ENCODE measurements around the gene PROCR.
"Not testable (repeated sequence)": the region's sequence is repeated elsewhere in the genome, so short reads cannot be mapped to it uniquely, and the experiment has no call there.

The PROCR gene

DNA sequence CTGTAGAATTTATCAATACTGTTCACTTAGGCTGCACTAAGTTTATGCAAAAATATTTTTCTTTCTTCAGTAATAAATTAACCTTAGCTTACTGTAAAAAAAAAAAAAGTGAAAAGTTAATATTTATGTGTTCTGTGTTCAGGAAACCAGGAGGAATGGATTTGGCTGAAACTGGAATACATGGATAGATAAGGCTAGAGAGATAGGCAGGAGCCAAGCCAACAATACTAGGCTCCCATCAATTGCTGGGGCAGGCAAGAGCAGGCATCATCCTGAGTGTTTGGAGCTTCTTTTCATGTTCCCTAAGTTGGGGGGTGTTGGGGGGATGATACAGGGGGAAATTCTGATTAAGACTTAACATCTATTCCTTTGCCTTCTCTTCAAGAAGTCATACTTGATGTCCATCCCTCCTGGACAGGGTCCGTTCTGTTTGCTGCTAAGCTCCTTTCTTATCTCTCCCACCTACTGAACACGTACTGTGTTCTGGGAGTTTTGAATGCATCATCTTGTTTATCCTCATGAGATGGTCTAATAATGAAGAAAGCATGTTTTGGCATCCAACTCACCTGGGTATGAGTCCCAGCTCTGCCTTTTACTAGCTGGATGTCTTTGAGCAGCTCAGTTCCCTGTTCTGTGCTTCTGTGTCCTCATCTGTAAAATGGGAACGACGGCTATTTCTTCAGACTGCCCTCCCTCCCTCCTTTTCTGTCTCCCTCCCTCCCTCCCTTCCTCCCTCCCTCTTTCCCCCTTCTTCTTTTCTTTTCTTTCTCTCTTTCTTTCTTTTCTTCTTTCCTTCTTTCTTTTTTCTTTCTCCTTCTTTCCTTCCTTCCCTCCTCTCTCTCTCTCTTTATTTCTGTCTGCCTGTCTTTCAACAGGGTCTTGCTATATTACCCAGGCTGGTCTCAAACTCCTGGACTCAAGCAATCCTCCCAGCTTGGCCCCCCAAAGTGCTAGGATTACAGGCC is 6.4 kb upstream of the PROCR start:
- DNase-seq: no peak

DNA sequence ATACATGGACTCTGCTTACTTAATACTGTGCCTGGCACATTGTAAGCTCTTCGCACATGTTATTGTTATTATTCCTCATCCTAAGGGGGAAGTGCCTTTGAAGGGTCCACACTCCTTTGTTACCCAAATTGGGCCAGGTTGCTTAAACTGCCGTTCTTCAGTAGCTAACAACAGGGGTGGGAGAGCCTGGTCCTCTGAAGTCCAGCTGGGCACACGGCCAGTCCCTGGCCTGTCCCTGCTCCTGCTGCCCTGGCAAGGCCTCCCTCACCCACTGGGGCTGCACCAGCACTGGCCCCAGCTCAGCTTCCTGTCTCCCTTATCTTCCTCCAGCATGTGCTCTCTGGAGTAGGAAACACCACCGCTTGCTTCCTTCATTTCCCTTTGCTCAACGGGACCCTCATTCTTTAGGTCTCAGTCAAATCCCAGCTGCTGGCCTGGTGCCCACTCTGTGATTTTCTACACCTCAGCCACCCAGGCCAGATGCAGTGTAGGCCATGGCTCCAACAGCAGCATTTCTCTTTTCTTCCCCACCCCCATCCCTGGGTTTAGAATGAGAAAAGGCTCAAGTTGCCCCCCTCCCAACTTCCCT is 5.5 kb upstream of the PROCR start:
- DNase-seq: peak; percentile 18

DNA sequence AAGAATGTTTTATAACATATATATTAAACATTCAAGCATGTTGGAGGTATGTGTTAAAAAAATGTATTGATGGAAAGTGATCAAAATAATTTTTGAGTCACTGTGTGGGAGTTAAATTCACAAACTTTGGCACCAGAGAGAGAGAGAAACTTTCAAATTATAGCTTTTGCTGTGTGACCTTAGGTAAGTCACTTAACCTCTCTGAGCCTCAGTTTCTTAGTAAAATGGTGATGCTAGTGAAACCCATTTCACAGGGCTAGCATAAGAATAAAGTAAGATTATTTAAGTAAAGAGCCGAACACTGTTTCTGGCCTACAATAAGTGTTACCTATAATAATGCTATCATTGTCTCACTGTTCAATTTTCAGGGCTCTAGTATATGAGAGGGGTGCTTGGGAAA is 4.1 kb upstream of the PROCR start:
- no peak for DNase-seq

DNA sequence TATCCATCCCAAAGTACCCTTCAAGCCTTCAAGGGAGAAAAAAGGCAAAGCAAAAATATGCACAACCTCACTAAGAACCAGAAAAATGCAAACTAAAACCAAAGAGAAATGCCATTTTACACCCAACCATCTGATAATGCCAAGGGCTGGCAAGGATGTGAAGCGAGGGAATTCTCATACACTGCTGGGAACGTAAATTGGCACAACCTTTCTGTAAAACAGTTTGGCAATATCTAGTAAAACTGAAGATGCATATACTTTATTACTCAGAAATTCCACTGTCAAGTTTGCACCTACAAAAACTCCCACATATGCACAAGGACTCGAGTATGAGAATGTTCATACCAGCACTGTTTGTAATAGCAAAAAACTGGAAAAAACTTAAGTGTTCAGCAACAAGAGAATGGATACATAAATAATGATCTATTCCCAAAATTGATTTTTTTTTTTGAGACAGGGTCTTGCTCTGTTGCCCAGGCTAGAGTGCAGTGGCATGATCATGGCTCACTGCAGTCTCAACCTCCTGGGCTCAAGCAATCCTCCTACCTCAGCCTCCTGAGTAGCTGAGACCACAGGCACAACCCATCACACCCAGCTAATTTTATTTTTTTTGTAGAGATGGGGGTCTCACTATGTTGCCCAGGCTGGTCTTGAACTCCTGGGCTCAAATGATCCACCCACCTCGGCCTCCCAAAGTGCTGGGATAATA is 3.0 kb upstream of the PROCR start:
- DNase-seq: not testable (repeated sequence)

DNA sequence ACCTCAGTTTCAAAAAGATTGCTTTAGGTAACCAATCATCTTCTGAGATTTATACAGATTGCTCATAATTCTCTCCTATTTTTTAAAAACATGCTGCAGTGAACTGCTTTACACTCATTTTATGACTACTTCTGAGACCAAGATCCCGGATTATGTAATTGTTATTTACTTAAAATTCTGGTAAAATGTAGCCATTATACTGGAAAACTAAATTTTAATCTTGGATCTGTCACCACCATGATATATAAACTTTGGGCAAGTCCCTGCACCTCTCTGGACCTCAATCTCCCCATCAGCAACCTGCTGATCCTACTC is 477 bp upstream of the PROCR start:
- DNase-seq: no peak

DNA sequence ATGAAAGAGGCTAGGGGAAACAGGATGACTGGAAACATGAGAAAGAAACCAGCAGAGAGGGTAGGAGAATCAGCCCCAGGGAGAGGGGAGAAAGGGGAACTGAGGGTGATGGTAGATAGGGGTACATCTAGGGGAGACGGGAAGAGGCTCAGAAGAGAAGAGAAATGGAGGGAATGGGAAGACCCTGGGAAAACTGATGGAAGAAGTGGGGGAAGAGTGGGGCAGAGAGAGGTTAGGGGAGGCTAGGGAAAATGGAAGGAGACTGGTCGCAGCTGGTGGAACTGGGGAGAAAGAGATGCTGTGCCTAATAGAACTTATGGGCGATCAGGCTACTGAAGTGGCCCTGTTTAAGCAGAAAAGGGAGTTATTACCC is 548 bp downstream of the PROCR start:
- DNase-seq: no peak

DNA sequence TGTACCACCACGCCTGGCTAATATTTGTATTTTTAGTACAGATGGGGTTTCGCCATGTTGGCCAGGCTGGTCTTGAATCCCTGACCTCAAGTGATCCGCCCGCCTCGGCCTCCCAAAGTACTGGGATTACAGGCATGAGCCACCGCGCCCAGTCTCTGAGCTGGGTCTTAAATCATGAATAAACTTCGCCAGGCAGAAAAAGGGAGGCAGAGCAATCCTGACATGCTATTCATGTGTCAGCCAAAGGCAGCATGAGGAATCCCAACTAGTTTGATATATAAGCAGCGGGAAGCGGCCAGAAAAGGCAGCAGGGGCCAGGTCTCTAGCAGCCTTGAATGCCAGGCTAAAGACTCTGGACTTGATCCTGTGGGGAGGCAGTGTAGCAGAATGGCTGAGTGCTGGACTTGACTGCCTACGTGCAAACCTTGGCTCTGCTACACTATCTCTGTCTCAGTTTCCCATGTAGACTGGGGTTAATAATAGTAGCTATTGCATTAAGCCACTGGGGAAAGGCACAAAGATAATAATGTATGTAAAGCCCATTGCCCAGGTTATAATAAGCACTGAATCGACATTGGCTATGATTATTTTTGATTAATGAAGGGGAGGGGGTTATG is 1.8 kb downstream of the PROCR start:
- DNase-seq: no peak

DNA sequence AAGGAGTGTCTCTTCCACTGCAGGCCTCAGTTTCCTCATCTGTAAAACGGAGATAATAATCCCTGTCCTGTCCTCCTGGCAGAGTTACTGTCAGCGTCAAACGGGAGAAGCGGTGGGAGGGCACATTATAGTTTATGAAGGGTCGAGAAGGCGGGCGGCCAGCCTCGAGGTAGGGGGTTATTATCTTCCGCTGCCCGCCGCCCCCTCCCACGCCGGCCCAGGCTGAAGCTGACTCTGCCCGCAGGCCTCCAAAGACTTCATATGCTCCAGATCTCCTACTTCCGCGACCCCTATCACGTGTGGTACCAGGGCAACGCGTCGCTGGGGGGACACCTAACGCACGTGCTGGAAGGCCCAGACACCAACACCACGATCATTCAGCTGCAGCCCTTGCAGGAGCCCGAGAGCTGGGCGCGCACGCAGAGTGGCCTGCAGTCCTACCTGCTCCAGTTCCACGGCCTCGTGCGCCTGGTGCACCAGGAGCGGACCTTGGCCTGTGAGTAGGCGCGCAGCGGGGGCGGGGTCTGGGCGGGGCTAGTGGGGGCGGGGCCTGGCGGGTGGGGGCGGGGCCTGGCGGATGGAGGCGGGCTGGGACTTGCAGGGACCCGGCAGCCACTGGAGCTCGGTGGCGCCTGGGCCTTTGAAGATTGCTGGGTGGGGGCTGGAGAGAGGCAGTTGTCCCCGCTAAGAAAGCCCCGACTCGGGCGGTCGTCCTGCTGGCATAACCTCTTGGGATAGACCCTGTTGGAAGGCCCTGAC is 2.8 kb downstream of the PROCR start:
- no peak for DNase-seq

DNA sequence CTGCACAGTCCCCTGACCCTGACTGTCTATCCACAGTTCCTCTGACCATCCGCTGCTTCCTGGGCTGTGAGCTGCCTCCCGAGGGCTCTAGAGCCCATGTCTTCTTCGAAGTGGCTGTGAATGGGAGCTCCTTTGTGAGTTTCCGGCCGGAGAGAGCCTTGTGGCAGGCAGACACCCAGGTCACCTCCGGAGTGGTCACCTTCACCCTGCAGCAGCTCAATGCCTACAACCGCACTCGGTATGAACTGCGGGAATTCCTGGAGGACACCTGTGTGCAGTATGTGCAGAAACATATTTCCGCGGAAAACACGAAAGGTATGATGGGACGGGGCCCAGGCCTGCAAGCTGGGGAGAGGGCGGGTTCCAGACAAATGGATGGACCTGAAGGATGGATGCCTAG is 4.3 kb downstream of the PROCR start:
- DNase-seq: no peak

DNA sequence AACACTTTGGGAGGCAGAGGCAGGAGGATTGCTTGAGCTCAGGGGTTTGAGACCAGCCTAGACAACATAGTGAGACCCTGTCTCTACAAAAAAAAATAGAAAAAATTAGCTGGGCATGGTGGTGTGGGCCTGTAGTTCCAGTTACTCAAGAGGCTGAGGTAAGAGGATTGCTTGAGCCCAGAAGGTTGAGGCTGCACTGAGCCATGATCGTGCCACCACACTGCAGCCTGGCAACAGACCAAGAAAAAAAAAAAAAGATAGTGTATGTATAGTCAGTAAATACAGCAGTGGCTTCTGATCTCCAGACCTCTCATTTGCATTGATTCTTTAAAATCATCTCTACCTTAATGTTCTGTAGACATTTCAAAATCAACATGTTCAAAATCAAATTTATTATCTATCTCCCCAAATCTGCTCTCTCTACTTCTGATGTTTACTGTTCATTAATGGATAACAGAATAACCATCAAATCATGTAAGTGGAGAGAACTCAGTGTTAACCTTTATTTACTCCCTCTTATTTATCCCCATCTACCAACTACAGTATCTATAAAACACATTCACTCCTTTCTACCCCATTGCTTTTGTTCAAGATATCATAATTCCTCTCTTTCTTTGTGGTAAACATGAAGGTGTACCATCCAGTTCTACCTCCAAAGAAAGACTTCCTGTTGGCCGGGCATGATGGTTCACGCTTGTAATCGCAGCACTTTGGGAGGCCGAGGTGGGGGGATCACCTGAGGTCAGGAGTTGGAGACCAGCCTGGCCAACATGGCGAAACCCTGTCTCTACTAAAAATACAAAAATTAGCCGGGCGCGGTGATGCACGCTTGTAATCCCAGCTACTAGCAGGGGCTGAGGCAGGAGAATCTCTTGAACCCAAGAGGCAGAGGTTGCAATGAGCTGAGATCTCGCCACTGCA is 7.7 kb downstream of the PROCR start:
- DNase-seq: no peak

DNA sequence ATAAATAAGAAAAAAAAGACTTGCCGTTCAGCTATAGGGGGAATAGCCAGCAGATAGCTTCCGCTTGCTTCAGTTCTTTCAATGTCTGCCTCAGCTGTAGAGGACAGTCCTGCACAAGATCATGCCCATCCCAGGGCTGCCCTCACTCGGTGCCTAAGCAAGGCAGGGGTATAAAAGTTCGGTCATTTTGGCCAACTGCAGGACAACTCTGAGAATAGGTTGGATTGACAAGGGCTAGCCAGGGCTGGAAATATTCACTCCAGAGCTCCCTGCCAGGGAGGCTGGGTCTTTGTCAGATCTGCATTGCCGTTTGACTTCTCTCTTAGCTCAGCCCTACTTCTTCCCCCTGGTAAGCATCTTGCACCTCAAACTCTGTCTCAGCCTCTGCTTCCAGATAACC is 8.4 kb downstream of the PROCR start:
- no peak for DNase-seq

DNA sequence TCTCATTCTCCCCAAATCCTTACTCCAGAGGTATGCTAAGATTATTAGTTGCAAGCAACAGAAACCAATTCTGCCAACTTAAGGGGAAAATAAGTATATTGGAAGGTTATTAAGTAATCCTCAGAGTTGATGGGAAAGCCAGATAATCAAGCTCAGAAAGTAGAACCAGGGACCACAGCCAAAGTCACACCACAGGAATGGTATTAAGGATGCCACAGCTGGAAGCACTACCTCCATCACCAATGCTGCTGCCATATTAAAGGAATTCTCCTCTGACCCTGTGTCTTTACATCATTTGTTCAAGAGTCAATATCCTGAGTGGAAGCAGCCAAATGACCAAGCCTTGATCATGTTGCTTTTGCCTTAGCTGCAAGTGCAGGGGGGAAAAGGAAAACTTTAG is 9.9 kb downstream of the PROCR start:
- no peak for DNase-seq

DNA sequence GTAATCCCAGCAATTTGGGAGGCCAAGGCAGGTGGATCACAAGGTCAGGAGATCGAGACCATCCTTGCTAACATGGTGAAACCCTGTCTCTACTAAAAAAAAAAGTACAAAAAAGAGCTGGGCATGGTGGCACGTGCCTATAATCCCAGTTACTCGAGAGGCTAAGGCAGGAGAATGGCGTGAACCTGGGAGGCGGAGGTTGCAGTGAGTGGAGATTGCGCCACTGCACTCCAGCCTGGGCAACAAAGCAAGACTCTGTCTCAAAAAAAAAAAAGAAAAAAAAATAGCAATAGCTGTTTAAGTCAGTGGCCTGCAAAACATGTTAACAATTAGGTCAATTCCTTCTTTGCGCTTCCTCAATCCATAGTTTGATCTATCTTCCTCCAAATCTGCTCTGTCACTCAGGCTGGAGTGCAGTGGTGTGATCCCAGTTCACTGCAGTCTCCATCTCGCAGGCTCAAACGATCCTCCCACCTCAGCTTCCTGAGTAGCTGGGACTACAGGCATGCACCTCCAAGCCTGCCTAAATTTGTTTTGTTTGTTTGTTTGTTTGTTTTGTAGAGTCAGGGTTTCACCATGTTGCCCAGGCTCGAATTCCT is 14.9 kb downstream of the PROCR start:
- not testable (repeated sequence) for DNase-seq

DNA sequence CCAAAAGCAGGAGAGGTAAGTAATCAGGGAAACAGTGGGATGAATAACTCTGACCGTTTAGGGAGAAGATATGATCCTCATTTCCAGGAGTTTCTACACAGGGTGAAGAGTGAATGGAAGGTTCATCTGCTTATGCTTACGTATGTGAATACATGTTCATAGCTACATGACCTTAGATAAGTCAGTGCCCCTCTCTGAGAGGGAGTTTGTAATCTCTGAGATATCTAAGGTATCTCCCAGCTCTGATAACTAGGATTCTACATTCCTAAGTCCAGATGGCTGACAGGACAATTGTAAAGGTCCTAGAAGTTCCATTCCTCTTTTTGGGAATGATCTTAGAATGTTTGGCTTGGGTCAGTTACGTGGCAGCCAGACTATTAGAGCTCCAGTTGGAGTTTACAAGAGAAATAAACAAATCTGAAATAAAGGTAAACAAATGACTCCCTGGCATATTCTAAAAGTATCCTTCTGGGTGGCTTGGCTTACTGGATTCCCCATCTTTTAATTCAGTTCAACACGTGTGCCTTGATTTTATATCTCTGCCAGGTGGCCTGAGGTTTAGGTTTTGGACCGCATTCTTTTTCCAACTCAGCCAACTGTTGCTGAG is 15.8 kb downstream of the PROCR start:
- DNase-seq: no peak

DNA sequence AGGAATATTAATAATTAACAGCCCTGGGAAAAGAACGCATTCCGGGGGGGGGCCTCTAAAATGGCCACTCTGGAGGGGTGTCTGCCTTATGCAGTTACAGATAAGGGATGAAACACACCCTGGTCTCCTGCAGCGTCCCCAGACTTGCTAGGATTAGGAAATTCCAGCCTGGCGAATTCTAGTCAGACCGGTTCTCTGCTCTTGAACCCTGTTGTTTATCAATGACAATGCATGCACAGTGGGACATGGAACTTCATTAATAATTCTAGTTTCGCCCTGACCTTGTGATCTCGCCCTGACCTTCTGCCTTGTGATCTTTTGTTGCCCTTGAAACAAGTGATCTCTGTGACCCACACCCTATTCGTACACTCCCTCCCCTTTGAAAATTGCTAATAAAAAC is 17.4 kb downstream of the PROCR start:
- not testable (repeated sequence) for DNase-seq

DNA sequence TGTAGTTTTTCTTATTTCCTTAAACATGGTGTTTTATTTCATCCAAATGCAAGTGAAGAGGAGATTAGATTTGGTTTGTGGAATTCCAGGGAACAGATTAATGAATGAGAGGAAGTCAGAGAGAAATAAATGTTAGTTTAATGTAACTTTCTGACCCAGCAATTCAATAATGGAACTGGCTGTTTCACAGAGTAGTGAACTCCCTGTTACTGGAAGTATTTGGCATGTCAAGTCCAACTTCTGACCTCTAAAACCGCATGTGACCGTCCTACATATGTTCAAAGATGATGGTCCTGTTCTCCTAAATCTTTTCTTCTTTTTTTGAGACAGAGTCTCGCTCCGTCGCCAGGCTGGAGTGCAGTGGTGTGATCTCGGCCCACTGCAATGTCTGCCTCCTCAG is 18.7 kb downstream of the PROCR start:
- DNase-seq: no peak

DNA sequence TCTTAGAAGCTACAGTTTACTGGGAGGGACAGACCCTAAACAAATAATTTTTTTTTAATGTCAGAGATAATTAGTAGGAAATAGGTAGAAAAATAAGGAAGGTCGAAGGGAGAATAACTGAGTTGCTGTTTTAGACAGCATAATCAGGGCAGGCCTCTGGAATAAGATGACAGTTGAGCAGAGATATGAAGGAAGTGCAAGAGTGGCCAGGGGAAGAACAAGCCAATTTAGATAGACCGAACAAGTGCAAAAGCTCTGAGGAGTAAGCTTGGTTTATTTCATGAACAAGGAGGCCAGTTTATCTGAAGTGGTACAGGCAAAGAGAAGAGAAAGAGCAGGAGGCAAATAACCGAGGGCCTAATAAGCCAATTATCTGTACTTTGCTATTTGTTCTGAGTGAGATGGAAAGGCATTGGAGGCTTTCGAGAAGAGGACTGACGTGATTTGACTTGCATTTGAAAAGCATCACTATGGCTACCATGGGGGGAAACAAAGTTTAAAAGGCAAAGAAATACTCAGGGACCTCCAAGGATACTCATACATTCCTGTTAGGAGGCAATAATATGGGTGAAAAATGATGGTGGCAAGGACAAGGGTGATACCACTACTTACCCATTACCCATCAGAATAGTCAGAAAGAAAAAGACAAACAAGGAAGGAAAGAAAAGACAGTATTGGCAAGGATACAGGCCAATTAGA is 19.7 kb downstream of the PROCR start:
- no peak for DNase-seq

DNA sequence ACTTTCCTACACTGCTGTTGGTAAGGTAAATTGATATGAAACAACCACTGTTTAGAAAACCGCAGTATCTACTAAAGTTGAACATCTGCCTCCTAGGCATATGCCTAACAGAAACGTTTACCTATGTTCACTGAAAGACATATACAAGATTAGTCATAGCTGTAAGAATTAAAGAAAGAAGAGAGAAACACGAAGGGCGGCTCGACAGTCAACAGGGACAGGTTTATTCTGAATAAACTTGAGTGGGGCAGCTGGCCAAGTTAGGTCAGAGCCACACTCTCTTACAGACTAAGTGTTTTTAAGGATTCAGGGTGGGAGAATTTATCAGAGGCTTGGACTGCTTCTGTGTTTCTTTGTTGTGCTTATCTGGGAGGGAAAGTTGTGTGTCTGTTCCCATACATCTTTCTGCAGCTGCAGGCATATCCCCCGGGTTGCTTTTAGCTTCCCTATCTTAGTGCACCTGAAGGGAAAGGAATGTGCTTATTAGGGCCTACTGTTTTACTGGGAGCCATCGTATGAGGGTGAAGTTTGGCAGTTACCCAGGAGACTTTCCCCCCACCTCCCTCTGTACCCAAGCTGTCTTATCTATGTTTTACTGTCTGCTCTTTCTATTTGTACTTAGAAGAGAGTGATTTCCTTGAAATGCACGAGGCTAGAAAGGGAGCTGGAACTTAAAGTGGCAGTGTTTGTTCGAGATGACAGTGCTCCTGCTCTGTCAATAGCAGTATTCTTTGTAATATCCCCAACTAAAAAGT is 20.4 kb downstream of the PROCR start:
- DNase-seq: no peak

All from fibroblast of skin of back (primary cell).